HepG2 (cell line): Measurements from ENCODE around the gene ZSCAN2. TPM values are rescaled to one million over a fixed set of nuclear protein-coding genes. Genes with fewer than 3 reads are reported as not detected.

Source experiments
- ARHGAP35 ChIP-seq: sonication (generic); formaldehyde crosslinking; IDR thresholded peaks from 2 replicates; pipeline ENCODE4 v1.9.0; 2022; ENCODE audit warnings: mild to moderate bottlenecking, inconsistent platforms, moderate library complexity, missing genetic modification reagents, borderline replicate concordance
- ARNT2 ChIP-seq: sonication (generic); formaldehyde crosslinking; IDR thresholded peaks from 2 replicates; pipeline ENCODE4 v1.8.0; 2022; ENCODE audit warnings: mild to moderate bottlenecking, low read depth, missing genetic modification reagents, moderate library complexity
- HMG20B ChIP-seq: conservative IDR thresholded peaks from 2 replicates; pipeline ENCODE4 v1.6.1; 2016; ENCODE audit warnings: missing genetic modification reagents, missing compliant biosample characterization
- JUN ChIP-seq: sonication (generic); formaldehyde crosslinking; IDR thresholded peaks from 2 replicates; pipeline ENCODE4 v1.4.0; 2020; ENCODE audit warnings: mild to moderate bottlenecking, missing genetic modification reagents
- KLF16 ChIP-seq, 2 experiments: sonication (generic) in 1 of 2; formaldehyde crosslinking in 1 of 2; IDR thresholded peaks; 2 replicates each; pipeline versions ENCODE4 v1.6.1 to v1.8.0; 2016 to 2023; ENCODE audit warnings: missing genetic modification reagents in 2 of 2, missing compliant biosample characterization in 1 of 2
- MAFG ChIP-seq: sonication (generic); formaldehyde crosslinking; IDR thresholded peaks from 2 replicates; pipeline ENCODE4 v1.5.1; 2020; ENCODE audit warnings: mild to moderate bottlenecking, missing genetic modification reagents
- MXI1 ChIP-seq: IDR thresholded peaks from 3 replicates; pipeline ENCODE4 v1.6.1; 2012; ENCODE audit warnings: low read depth, low read length, inconsistent platforms, borderline replicate concordance
- MYNN ChIP-seq: sonication (generic); formaldehyde crosslinking; IDR thresholded peaks from 2 replicates; pipeline ENCODE4 v1.4.0; 2020; ENCODE audit warnings: mild to moderate bottlenecking, low read depth, missing genetic modification reagents
- RXRA ChIP-seq: sonication (generic); formaldehyde crosslinking; IDR thresholded peaks from 2 replicates; pipeline ENCODE4 v1.5.1; 2020; ENCODE audit warnings: missing genetic modification reagents
- SP1 ChIP-seq, 2 experiments: fragments of 450-650 bp in 1 of 2; sonication (generic) in 1 of 2; formaldehyde crosslinking in 1 of 2; IDR thresholded peaks; 2 replicates each; pipeline versions ENCODE4 v1.4.0 to v1.6.1; 2016 to 2020; ENCODE audit warnings: missing genetic modification reagents in 1 of 2
- SRSF9 ChIP-seq: fragments of 200-400 bp; formaldehyde crosslinking; IDR thresholded peaks from 2 replicates; pipeline ENCODE4 v1.6.1; 2018; ENCODE audit warnings: borderline replicate concordance, mild to moderate bottlenecking, low read depth, low read length; ENCODE audit not compliant: insufficient read depth, poor library complexity, severe bottlenecking
- XBP1 ChIP-seq: sonication (generic); formaldehyde crosslinking; IDR thresholded peaks from 2 replicates; pipeline ENCODE4 v1.5.0; 2020; ENCODE audit warnings: missing genetic modification reagents
- ZBTB2 ChIP-seq: sonication (generic); formaldehyde crosslinking; IDR thresholded peaks from 2 replicates; pipeline ENCODE4 v1.8.0; 2022; ENCODE audit warnings: low read depth, missing genetic modification reagents
- ZBTB20 ChIP-seq: sonication (generic); formaldehyde crosslinking; IDR thresholded peaks from 2 replicates; pipeline ENCODE4 v1.8.1; 2023; ENCODE audit warnings: missing genetic modification reagents, low read depth, mild to moderate bottlenecking, borderline replicate concordance
- ZBTB34 ChIP-seq: sonication (generic); formaldehyde crosslinking; IDR thresholded peaks from 2 replicates; pipeline ENCODE4 v1.8.0; 2022; ENCODE audit warnings: mild to moderate bottlenecking, missing genetic modification reagents
- ZFP36L1 ChIP-seq: sonication (generic); formaldehyde crosslinking; IDR thresholded peaks from 2 replicates; pipeline ENCODE4 v1.8.0; 2022; ENCODE audit warnings: mild to moderate bottlenecking, missing genetic modification reagents, moderate library complexity
- ZNF124 ChIP-seq: sonication (generic); formaldehyde crosslinking; IDR thresholded peaks from 2 replicates; pipeline ENCODE4 v1.4.0; 2020; ENCODE audit warnings: missing genetic modification reagents
- ZNF446 ChIP-seq: sonication (generic); formaldehyde crosslinking; IDR thresholded peaks from 2 replicates; pipeline ENCODE4 v1.5.0; 2020; ENCODE audit warnings: mild to moderate bottlenecking, missing genetic modification reagents
- ZNF510 ChIP-seq: sonication (generic); formaldehyde crosslinking; IDR thresholded peaks from 2 replicates; pipeline ENCODE4 v1.4.0; 2020; ENCODE audit warnings: low read depth, mild to moderate bottlenecking, missing genetic modification reagents
- ZNF577 ChIP-seq: sonication (generic); formaldehyde crosslinking; IDR thresholded peaks from 2 replicates; pipeline ENCODE4 v1.4.0; 2020; ENCODE audit warnings: mild to moderate bottlenecking, low read depth, missing genetic modification reagents, borderline replicate concordance
- ZNF589 ChIP-seq: sonication (generic); formaldehyde crosslinking; conservative IDR thresholded peaks from 2 replicates; pipeline ENCODE4 v1.8.0; 2022; ENCODE audit warnings: mild to moderate bottlenecking, moderate library complexity, missing genetic modification reagents
- polyA plus RNA-seq, 8 experiments: library from polyadenylated mRNA; depleted of rRNA in 3 of 8; stranded (reverse) in 7 of 8; unstranded in 1 of 8; fragments of >200 nt; fragmentation: Illumina TruSeq in 4 of 8; extraction: Trizol in 4 of 8; gene quantifications; 2 replicates each; pipeline versions ENCODE4 v1.2.1 to v1.2.3, GENCODE V29; 2011 to 2016; ENCODE audit warnings: low read depth in 4 of 8, missing spikeins in 1 of 8, mixed read lengths in 1 of 8; ENCODE audit not compliant: insufficient read depth in 1 of 8
- total RNA-seq, 5 experiments: library from RNA; depleted of rRNA; stranded (reverse); fragments of >200 nt; fragmentation: Illumina TruSeq; extraction: Trizol; gene quantifications; 2 replicates each; pipeline ENCODE4 v1.2.3, GENCODE V29; 2016; ENCODE audit warnings: low read depth in 1 of 5
- TF ChIP-seq, protein P1 (sequence below): fragments of 450-650 bp; IDR thresholded peaks from 2 replicates; pipeline ENCODE4 v1.6.1; 2016
- TF ChIP-seq, protein P2 (sequence below): sonication (generic); formaldehyde crosslinking; IDR thresholded peaks from 2 replicates; pipeline ENCODE4 v1.4.0; 2020; ENCODE audit warnings: missing genetic modification reagents, borderline replicate concordance

The ZSCAN2 gene
- total and polyA plus RNA-seq, 2 of the 13 experiments (the other 11 are each of a cell fraction or from before 2014, with no cell fraction given) = 11.4 to 21.5 TPM

DNA sequence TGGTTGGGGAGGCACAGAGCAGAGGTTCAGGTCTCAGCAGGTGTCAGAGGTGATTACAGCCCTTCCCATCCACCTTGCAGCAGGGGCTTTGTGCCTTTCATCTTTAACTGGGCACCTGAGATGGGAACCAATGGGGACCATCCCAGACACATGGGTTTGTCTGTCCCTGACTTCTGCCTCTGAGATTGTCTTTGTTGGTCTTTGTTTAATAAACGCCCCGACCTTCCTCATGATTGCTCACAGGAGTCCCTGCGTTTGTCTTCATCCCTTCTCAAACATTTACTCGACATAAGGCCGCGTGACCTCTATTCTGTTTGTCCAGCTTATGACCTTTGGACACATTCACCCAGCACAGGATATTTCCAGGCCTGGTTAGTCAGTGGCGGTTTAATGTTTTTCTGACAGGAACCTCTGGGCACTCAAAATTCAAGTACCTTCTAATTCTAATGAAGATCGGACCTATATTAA, 5.9 kb downstream of the ZSCAN2 start (continued):
- TF ChIP-seq ZNF577 (CRISPR knock-in tag) (no peak), MXI1 (peak; percentile 70; the same call in 1 of the 3 replicates), ZNF446 (CRISPR knock-in tag) (no peak), ZBTB2 (CRISPR knock-in tag) (no peak), SP1 (IDR thresholded peaks at IDR 0.05) (no peak), SP1 (CRISPR knock-in tag; IDR thresholded peaks at IDR 0.05) (no peak), ZBTB20 (CRISPR knock-in tag) (no peak; the same call in 1 of the 2 replicates), ZNF589 (no peak), ARHGAP35 (CRISPR knock-in tag) (no peak), ZNF124 (no peak), MYNN (CRISPR knock-in tag) (no peak), ARNT2 (no peak), MAFG (CRISPR knock-in tag) (no peak), SRSF9 (no peak), ZBTB34 (CRISPR knock-in tag) (0 out of 2 replicates have a peak, but pooled peaks have one; percentile 59), KLF16 (CRISPR knock-in tag; IDR thresholded peaks at IDR 0.05) (no peak), XBP1 (CRISPR knock-in tag) (no peak), HMG20B (CRISPR knock-in tag) (peak; percentile 74), ZNF510 (no peak), JUN (no peak), ZFP36L1 (CRISPR knock-in tag) (no peak), RXRA (CRISPR knock-in tag) (peak; percentile 71; the same call in 1 of the 2 replicates)
- TF ChIP-seq, protein P1, sequence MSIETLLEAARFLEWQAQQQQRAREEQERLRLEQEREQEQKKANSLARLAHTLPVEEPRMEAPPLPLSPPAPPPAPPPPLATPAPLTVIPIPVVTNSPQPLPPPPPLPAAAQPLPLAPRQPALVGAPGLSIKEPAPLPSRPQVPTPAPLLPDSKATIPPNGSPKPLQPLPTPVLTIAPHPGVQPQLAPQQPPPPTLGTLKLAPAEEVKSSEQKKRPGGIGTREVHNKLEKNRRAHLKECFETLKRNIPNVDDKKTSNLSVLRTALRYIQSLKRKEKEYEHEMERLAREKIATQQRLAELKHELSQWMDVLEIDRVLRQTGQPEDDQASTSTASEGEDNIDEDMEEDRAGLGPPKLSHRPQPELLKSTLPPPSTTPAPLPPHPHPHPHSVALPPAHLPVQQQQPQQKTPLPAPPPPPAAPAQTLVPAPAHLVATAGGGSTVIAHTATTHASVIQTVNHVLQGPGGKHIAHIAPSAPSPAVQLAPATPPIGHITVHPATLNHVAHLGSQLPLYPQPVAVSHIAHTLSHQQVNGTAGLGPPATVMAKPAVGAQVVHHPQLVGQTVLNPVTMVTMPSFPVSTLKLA = peak; percentile 53
- TF ChIP-seq, protein P2, sequence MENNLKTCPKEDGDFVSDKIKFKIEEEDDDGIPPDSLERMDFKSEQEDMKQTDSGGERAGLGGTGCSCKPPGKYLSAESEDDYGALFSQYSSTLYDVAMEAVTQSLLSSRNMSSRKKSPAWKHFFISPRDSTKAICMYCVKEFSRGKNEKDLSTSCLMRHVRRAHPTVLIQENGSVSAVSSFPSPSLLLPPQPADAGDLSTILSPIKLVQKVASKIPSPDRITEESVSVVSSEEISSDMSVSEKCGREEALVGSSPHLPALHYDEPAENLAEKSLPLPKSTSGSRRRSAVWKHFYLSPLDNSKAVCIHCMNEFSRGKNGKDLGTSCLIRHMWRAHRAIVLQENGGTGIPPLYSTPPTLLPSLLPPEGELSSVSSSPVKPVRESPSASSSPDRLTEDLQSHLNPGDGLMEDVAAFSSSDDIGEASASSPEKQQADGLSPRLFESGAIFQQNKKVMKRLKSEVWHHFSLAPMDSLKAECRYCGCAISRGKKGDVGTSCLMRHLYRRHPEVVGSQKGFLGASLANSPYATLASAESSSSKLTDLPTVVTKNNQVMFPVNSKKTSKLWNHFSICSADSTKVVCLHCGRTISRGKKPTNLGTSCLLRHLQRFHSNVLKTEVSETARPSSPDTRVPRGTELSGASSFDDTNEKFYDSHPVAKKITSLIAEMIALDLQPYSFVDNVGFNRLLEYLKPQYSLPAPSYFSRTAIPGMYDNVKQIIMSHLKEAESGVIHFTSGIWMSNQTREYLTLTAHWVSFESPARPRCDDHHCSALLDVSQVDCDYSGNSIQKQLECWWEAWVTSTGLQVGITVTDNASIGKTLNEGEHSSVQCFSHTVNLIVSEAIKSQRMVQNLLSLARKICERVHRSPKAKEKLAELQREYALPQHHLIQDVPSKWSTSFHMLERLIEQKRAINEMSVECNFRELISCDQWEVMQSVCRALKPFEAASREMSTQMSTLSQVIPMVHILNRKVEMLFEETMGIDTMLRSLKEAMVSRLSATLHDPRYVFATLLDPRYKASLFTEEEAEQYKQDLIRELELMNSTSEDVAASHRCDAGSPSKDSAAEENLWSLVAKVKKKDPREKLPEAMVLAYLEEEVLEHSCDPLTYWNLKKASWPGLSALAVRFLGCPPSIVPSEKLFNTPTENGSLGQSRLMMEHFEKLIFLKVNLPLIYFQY (CRISPR knock-in tag) = no peak
